Liver (tissue), 9 donors: ENCODE results near the gene PCDH9. TPM values are rescaled to one million over a fixed set of nuclear protein-coding genes. Genes with fewer than 3 reads are reported as not detected.

Experiments used
- DNase-seq: peaks from one replicate; pipeline ENCODE4 v3.0.0-alpha.2; 2017; ENCODE audit warnings: low spot score
- H3K27ac ChIP-seq, 2 donors: one replicate each; pipeline ENCODE4 v1.7.0; 2013; ENCODE audit warnings: inconsistent platforms in 2 of 2, low read length in 2 of 2, control low read depth in 1 of 2, low read depth in 1 of 2, mild to moderate bottlenecking in 1 of 2
- H3K27me3 ChIP-seq, 4 donors: one replicate each; pipeline versions ENCODE4 v1.6.1 to v1.7.0; 2013; ENCODE audit warnings: low read length in 3 of 4, inconsistent platforms in 1 of 4, mild to moderate bottlenecking in 1 of 4, moderate library complexity in 1 of 4; ENCODE audit not compliant: control insufficient read depth in 4 of 4, insufficient read depth in 4 of 4
- H3K36me3 ChIP-seq, 4 donors: one replicate each; pipeline versions ENCODE4 v1.6.1 to v1.7.0; 2013; ENCODE audit warnings: low read length in 3 of 4, mild to moderate bottlenecking in 3 of 4, low read depth in 1 of 4, moderate library complexity in 1 of 4; ENCODE audit not compliant: control insufficient read depth in 4 of 4, insufficient read depth in 3 of 4
- H3K4me1 ChIP-seq, 4 donors: one replicate each; pipeline versions ENCODE4 v1.6.1 to v1.7.0; 2013; ENCODE audit warnings: low read length in 3 of 4, mild to moderate bottlenecking in 3 of 4, moderate library complexity in 1 of 4; ENCODE audit not compliant: control insufficient read depth in 4 of 4, insufficient read depth in 4 of 4
- H3K4me3 ChIP-seq, 3 donors: one replicate each; pipeline versions ENCODE4 v1.6.1 to v1.7.0; 2013; ENCODE audit warnings: low read length in 3 of 3, control low read depth in 1 of 3, low read depth in 1 of 3, mild to moderate bottlenecking in 1 of 3
- H3K9ac ChIP-seq, 2 donors: one replicate each; pipeline ENCODE4 v1.7.0; 2013; ENCODE audit warnings: low read length in 2 of 2, mild to moderate bottlenecking in 2 of 2, moderate library complexity in 2 of 2, control low read depth in 1 of 2, low read depth in 1 of 2
- H3K9me3 ChIP-seq, 4 donors: one replicate each; pipeline versions ENCODE4 v1.6.1 to v1.7.0; 2013; ENCODE audit warnings: low read length in 3 of 4; ENCODE audit not compliant: control insufficient read depth in 4 of 4
- EGR1 ChIP-seq, 2 donors: IDR thresholded peaks; 2 replicates each; pipeline ENCODE4 v1.6.1; 2016 to 2018; ENCODE audit warnings: antibody characterized with exemption in 2 of 2, low read depth in 2 of 2
- FOXA1 ChIP-seq: IDR thresholded peaks from 2 replicates; pipeline ENCODE4 v1.6.1; 2016; ENCODE audit warnings: antibody characterized with exemption
- FOXA2 ChIP-seq: IDR thresholded peaks from 2 replicates; pipeline ENCODE4 v1.6.1; 2016; ENCODE audit warnings: antibody characterized with exemption
- GABPA ChIP-seq, 2 donors: IDR thresholded peaks in 1 of 2; conservative IDR thresholded peaks in 1 of 2; 2 replicates each; pipeline ENCODE4 v1.6.1; 2016; ENCODE audit warnings: antibody characterized with exemption in 2 of 2, mild to moderate bottlenecking in 1 of 2, moderate library complexity in 1 of 2
- HNF4A ChIP-seq, 2 donors: conservative IDR thresholded peaks; 2 replicates each; pipeline ENCODE4 v1.6.1; 2016; ENCODE audit warnings: antibody characterized with exemption in 2 of 2, mild to moderate bottlenecking in 2 of 2
- HNF4G ChIP-seq: IDR thresholded peaks from 2 replicates; pipeline ENCODE4 v1.6.1; 2016; ENCODE audit warnings: antibody characterized with exemption
- JUND ChIP-seq, 2 donors: IDR thresholded peaks; 2 replicates each; pipeline ENCODE4 v1.6.1; 2016; ENCODE audit warnings: antibody characterized with exemption in 2 of 2
- NR2F2 ChIP-seq: IDR thresholded peaks from 2 replicates; pipeline ENCODE4 v1.6.1; 2016; ENCODE audit warnings: antibody characterized with exemption
- RAD21 ChIP-seq, 2 donors: IDR thresholded peaks; 2 replicates each; pipeline ENCODE4 v1.6.1; 2016; ENCODE audit warnings: antibody characterized with exemption in 2 of 2, mild to moderate bottlenecking in 2 of 2
- RXRA ChIP-seq, 2 donors: IDR thresholded peaks; 2 replicates each; pipeline ENCODE4 v1.6.1; 2017 to 2018; ENCODE audit warnings: antibody characterized with exemption in 2 of 2, mild to moderate bottlenecking in 1 of 2
- SP1 ChIP-seq: IDR thresholded peaks from 2 replicates; pipeline ENCODE4 v1.6.1; 2018; ENCODE audit warnings: antibody characterized with exemption, mild to moderate bottlenecking
- TAF1 ChIP-seq: conservative IDR thresholded peaks from 2 replicates; pipeline ENCODE4 v1.6.1; 2016; ENCODE audit warnings: antibody characterized with exemption, mild to moderate bottlenecking
- YY1 ChIP-seq: IDR thresholded peaks from 2 replicates; pipeline ENCODE4 v1.6.1; 2016; ENCODE audit warnings: antibody characterized with exemption, mild to moderate bottlenecking
- polyA plus RNA-seq, 2 donors: library from polyadenylated mRNA; stranded (reverse) in 1 of 2; unstranded in 1 of 2; fragments of 200-250 nt in 1 of 2; fragments of >200 nt in 1 of 2; fragmentation: Nextera tagmentation in 1 of 2; extraction: Ambion mirVana in 1 of 2; gene quantifications; one replicate each; pipeline versions ENCODE4 v1.2.1 to v1.2.3, GENCODE V29; 2013 to 2015
- total RNA-seq, 2 donors: library from RNA; depleted of rRNA; stranded (reverse); fragments of >200 nt; gene quantifications; one replicate each; pipeline ENCODE4 v1.2.3, GENCODE V29; 2014
- TF ChIP-seq, protein P1 (sequence below): IDR thresholded peaks from 2 replicates; pipeline ENCODE4 v1.6.1; 2016; ENCODE audit warnings: antibody characterized with exemption
- TF ChIP-seq, protein P2 (sequence below): IDR thresholded peaks from 2 replicates; pipeline ENCODE4 v1.6.1; 2016; ENCODE audit warnings: antibody characterized with exemption
- TF ChIP-seq, protein P3 (sequence below): fragments of 150-350 bp; IDR thresholded peaks from 2 replicates; pipeline ENCODE4 v1.5.1; 2017; ENCODE audit warnings: improper control_type of control experiment, low read depth, low read length; ENCODE audit not compliant: missing input control
- TF ChIP-seq, protein P4 (sequence below): IDR thresholded peaks from 2 replicates; pipeline ENCODE4 v1.6.1; 2016; ENCODE audit warnings: antibody characterized with exemption
- TF ChIP-seq, protein P5 (sequence below): IDR thresholded peaks from 2 replicates; pipeline ENCODE4 v1.6.1; 2016; ENCODE audit warnings: antibody characterized with exemption, mild to moderate bottlenecking
- donor health status: healthy.
- donor health status: healthy.
- donor health status: healthy.
- donor health status: healthy.
- donor health status: healthy.

The PCDH9 gene
- total and polyA plus RNA-seq, 4 donors = 0.90 to 4.0 (median 2.2) TPM

DNA sequence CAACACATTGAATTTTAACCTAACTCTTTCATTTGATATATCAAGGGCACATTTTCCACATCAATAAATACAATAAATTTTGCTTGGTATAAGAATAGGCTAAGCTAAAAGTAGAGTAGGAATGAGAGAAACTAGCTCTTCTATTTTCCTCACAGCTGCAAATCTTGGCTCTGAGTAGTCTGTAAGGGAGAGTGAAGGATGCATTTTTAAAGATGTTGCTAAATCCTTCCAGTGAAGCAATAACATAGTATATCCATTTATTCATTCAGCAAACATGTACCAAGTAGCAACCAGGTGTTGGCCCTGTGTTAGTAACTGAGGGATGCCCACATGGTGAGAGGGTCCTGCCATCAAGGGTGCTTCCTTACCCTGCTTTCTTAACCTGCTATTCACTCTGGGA, 799.9 kb downstream of the PCDH9 start:
- no peak overlapping the region for H3K4me3 ChIP-seq
- TF ChIP-seq NR2F2 = no peak
- TF ChIP-seq RXRA (IDR thresholded peaks at IDR 0.05) = no peak
- TF ChIP-seq, protein P1, sequence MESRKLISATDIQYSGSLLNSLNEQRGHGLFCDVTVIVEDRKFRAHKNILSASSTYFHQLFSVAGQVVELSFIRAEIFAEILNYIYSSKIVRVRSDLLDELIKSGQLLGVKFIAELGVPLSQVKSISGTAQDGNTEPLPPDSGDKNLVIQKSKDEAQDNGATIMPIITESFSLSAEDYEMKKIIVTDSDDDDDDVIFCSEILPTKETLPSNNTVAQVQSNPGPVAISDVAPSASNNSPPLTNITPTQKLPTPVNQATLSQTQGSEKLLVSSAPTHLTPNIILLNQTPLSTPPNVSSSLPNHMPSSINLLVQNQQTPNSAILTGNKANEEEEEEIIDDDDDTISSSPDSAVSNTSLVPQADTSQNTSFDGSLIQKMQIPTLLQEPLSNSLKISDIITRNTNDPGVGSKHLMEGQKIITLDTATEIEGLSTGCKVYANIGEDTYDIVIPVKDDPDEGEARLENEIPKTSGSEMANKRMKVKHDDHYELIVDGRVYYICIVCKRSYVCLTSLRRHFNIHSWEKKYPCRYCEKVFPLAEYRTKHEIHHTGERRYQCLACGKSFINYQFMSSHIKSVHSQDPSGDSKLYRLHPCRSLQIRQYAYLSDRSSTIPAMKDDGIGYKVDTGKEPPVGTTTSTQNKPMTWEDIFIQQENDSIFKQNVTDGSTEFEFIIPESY = no peak
- no peak for TF ChIP-seq GABPA (IDR thresholded peaks at IDR 0.05 in 1 of 2, conservative IDR thresholded peaks at IDR 0.05 in 1 of 2)
- TF ChIP-seq JUND (IDR thresholded peaks at IDR 0.05) = no peak
- TF ChIP-seq, protein P2, sequence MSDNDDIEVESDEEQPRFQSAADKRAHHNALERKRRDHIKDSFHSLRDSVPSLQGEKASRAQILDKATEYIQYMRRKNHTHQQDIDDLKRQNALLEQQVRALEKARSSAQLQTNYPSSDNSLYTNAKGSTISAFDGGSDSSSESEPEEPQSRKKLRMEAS = no peak
- TF ChIP-seq, protein P3, sequence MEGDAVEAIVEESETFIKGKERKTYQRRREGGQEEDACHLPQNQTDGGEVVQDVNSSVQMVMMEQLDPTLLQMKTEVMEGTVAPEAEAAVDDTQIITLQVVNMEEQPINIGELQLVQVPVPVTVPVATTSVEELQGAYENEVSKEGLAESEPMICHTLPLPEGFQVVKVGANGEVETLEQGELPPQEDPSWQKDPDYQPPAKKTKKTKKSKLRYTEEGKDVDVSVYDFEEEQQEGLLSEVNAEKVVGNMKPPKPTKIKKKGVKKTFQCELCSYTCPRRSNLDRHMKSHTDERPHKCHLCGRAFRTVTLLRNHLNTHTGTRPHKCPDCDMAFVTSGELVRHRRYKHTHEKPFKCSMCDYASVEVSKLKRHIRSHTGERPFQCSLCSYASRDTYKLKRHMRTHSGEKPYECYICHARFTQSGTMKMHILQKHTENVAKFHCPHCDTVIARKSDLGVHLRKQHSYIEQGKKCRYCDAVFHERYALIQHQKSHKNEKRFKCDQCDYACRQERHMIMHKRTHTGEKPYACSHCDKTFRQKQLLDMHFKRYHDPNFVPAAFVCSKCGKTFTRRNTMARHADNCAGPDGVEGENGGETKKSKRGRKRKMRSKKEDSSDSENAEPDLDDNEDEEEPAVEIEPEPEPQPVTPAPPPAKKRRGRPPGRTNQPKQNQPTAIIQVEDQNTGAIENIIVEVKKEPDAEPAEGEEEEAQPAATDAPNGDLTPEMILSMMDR = no peak
- TF ChIP-seq YY1 = no peak
- TF ChIP-seq SP1 = no peak
- no peak for TF ChIP-seq HNF4G
- TF ChIP-seq TAF1 = no peak
- H3K4me1 ChIP-seq = no peaks in the 10 kb centered on the region
- H3K9me3 ChIP-seq = no peaks in the 10 kb centered on the region
- no peak for DNase-seq
- no peak overlapping the region for H3K27ac ChIP-seq
- H3K27me3 ChIP-seq = peaks cover 0 to 5% (median 0%) of the 10 kb centered on the region in 4 donors
- H3K9ac ChIP-seq = no peak overlapping the region
- no peaks in the 10 kb centered on the region for H3K36me3 ChIP-seq

DNA sequence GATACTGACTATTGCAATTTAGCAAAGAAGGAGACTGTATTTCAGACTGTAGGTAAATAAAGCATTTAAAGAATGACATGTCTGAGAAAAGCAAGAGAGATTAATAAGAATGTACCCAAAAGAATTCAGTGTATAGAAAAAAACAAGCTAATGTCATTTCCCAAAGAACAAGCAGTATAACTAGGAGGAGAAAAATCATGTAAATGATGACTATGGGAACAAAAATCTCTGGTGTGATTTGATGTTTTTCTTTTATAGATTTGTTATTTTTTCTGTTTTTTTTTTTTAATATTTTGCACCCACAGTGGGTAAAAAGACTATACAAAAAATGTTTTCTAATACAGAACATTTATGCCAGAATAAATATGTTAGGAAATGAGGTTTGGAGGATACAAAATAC, 801.0 kb downstream of the PCDH9 start:
- no peak overlapping the region for H3K27ac ChIP-seq
- H3K9me3 ChIP-seq = no peaks in the 10 kb centered on the region
- TF ChIP-seq, protein P1 = no peak
- TF ChIP-seq HNF4A (conservative IDR thresholded peaks at IDR 0.05) = no peak
- no peak for TF ChIP-seq FOXA1
- no peak for TF ChIP-seq RXRA (IDR thresholded peaks at IDR 0.05)
- no peak for TF ChIP-seq JUND (IDR thresholded peaks at IDR 0.05)
- no peak for TF ChIP-seq FOXA2
- TF ChIP-seq EGR1 (IDR thresholded peaks at IDR 0.05; ENCODE audit: low read depth in 2 of 2) = no peak
- TF ChIP-seq, protein P3 = no peak
- no peak for TF ChIP-seq SP1
- TF ChIP-seq YY1 = no peak
- no peak for TF ChIP-seq RAD21 (IDR thresholded peaks at IDR 0.05)
- no peak for TF ChIP-seq NR2F2
- TF ChIP-seq HNF4G = no peak
- TF ChIP-seq, protein P4, sequence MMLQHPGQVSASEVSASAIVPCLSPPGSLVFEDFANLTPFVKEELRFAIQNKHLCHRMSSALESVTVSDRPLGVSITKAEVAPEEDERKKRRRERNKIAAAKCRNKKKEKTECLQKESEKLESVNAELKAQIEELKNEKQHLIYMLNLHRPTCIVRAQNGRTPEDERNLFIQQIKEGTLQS = no peak
- TF ChIP-seq, protein P5, sequence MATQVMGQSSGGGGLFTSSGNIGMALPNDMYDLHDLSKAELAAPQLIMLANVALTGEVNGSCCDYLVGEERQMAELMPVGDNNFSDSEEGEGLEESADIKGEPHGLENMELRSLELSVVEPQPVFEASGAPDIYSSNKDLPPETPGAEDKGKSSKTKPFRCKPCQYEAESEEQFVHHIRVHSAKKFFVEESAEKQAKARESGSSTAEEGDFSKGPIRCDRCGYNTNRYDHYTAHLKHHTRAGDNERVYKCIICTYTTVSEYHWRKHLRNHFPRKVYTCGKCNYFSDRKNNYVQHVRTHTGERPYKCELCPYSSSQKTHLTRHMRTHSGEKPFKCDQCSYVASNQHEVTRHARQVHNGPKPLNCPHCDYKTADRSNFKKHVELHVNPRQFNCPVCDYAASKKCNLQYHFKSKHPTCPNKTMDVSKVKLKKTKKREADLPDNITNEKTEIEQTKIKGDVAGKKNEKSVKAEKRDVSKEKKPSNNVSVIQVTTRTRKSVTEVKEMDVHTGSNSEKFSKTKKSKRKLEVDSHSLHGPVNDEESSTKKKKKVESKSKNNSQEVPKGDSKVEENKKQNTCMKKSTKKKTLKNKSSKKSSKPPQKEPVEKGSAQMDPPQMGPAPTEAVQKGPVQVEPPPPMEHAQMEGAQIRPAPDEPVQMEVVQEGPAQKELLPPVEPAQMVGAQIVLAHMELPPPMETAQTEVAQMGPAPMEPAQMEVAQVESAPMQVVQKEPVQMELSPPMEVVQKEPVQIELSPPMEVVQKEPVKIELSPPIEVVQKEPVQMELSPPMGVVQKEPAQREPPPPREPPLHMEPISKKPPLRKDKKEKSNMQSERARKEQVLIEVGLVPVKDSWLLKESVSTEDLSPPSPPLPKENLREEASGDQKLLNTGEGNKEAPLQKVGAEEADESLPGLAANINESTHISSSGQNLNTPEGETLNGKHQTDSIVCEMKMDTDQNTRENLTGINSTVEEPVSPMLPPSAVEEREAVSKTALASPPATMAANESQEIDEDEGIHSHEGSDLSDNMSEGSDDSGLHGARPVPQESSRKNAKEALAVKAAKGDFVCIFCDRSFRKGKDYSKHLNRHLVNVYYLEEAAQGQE = no peak
- TF ChIP-seq TAF1 = no peak
- no peak for TF ChIP-seq GABPA (IDR thresholded peaks at IDR 0.05 in 1 of 2, conservative IDR thresholded peaks at IDR 0.05 in 1 of 2)
- TF ChIP-seq, protein P2 = no peak
- no peaks in the 10 kb centered on the region for H3K4me1 ChIP-seq
- H3K27me3 ChIP-seq = peaks cover 0 to 5% (median 0%) of the 10 kb centered on the region in 4 donors
- no peak overlapping the region for H3K4me3 ChIP-seq
- no peaks in the 10 kb centered on the region for H3K36me3 ChIP-seq
- H3K9ac ChIP-seq = no peak overlapping the region
- DNase-seq = no peak
